Measurements from ENCODE around the gene MME.

The MME gene

GRCh38 chr3:155093261-155093660 is 13.1 kb downstream of the MME start:
- H3K36me3 ChIP-seq (ENCODE audit: control insufficient read depth, low read length) = peaks cover 95% of the 10 kb centered on the region
- H3F3A ChIP-seq (ENCODE audit: control insufficient read depth, insufficient read depth) = peaks cover 24% of the 10 kb centered on the region
- H3K27me3 ChIP-seq (ENCODE audit: control insufficient read depth, low read length) = no peaks in the 10 kb centered on the region
- H3K4me2 ChIP-seq (ENCODE audit: low read length) = peak overlapping the region; percentile 60
- peaks cover 93% of the 10 kb centered on the region for H3K79me2 ChIP-seq (ENCODE audit: control insufficient read depth, low read length)
- peaks cover 87% of the 10 kb centered on the region for H3K4me1 ChIP-seq (ENCODE audit: control insufficient read depth, low read length)
- peak overlapping the region; percentile 39 for H3K4me3 ChIP-seq (ENCODE audit: low read length)
- H3K9me3 ChIP-seq (ENCODE audit: control insufficient read depth, insufficient read depth, low read length) = peaks cover 26% of the 10 kb centered on the region
- H3K9me2 ChIP-seq (replicated peaks; ENCODE audit: control insufficient read depth, low read length) = no peaks in the 10 kb centered on the region
- peak overlapping the region; percentile 76 for H3K27ac ChIP-seq (ENCODE audit: low read depth, low read length)
- TF ChIP-seq EZH2phosphoT487 (IDR thresholded peaks at IDR 0.05; ENCODE audit: borderline replicate concordance, low read length) (no peak), CTCF (IDR thresholded peaks at IDR 0.05; ENCODE audit: low read depth, low read length, poor library complexity, severe bottlenecking) (no peak)
- no peaks in the 10 kb centered on the region for H4K20me1 ChIP-seq (ENCODE audit: control insufficient read depth, insufficient read depth, low read depth, low read length)

- H3K4me3 ChIP-seq (ENCODE audit: low read length) = no peak overlapping the region
- peaks cover 14% of the 10 kb centered on the region for H3F3A ChIP-seq (ENCODE audit: control insufficient read depth, insufficient read depth)
- H4K20me1 ChIP-seq (ENCODE audit: control insufficient read depth, insufficient read depth, low read depth, low read length) = no peaks in the 10 kb centered on the region
- no peaks in the 10 kb centered on the region for H3K27me3 ChIP-seq (ENCODE audit: control insufficient read depth, low read length)
- H3K4me1 ChIP-seq (ENCODE audit: control insufficient read depth, low read length) = peaks cover 85% of the 10 kb centered on the region
- H3K79me2 ChIP-seq (ENCODE audit: control insufficient read depth, low read length) = peaks cover 93% of the 10 kb centered on the region
- H3K9me2 ChIP-seq (replicated peaks; ENCODE audit: control insufficient read depth, low read length) = no peaks in the 10 kb centered on the region
- peaks cover 38% of the 10 kb centered on the region for H3K9me3 ChIP-seq (ENCODE audit: control insufficient read depth, insufficient read depth, low read length)
- no peak for TF ChIP-seq CTCF (IDR thresholded peaks at IDR 0.05; ENCODE audit: low read depth, low read length, poor library complexity, severe bottlenecking)
- TF ChIP-seq EZH2phosphoT487 (IDR thresholded peaks at IDR 0.05; ENCODE audit: borderline replicate concordance, low read length) = no peak
- H3K4me2 ChIP-seq (ENCODE audit: low read length) = no peak overlapping the region
- H3K27ac ChIP-seq (ENCODE audit: low read depth, low read length) = no peak overlapping the region
- peaks cover 94% of the 10 kb centered on the region for H3K36me3 ChIP-seq (ENCODE audit: control insufficient read depth, low read length)
Observed at GRCh38 chr3:155096303-155097008, 16.3 kb downstream of the MME start.

GRCh38 chr3:155097009-155097349 is 16.9 kb downstream of the MME start:
- Histone ChIP-seq H3K79me2 (ENCODE audit: control insufficient read depth, low read length) (peaks cover 93% of the 10 kb centered on the region), H3K4me2 (ENCODE audit: low read length) (no peak overlapping the region), H4K20me1 (ENCODE audit: control insufficient read depth, insufficient read depth, low read depth, low read length) (no peaks in the 10 kb centered on the region), H3K4me3 (ENCODE audit: low read length) (no peak overlapping the region), H3K27me3 (ENCODE audit: control insufficient read depth, low read length) (no peaks in the 10 kb centered on the region), H3K4me1 (ENCODE audit: control insufficient read depth, low read length) (peaks cover 84% of the 10 kb centered on the region), H3K36me3 (ENCODE audit: control insufficient read depth, low read length) (peaks cover 92% of the 10 kb centered on the region), H3K9me3 (ENCODE audit: control insufficient read depth, insufficient read depth, low read length) (peaks cover 38% of the 10 kb centered on the region), H3K9me2 (replicated peaks; ENCODE audit: control insufficient read depth, low read length) (no peaks in the 10 kb centered on the region), H3K27ac (ENCODE audit: low read depth, low read length) (no peak overlapping the region), H3F3A (ENCODE audit: control insufficient read depth, insufficient read depth) (peaks cover 13% of the 10 kb centered on the region)
- TF ChIP-seq CTCF (IDR thresholded peaks at IDR 0.05; ENCODE audit: low read depth, low read length, poor library complexity, severe bottlenecking) (no peak), EZH2phosphoT487 (IDR thresholded peaks at IDR 0.05; ENCODE audit: borderline replicate concordance, low read length) (no peak)

Measured in DOHH2 (cell line).